ENCODE data around the gene XRCC3.

DNA sequence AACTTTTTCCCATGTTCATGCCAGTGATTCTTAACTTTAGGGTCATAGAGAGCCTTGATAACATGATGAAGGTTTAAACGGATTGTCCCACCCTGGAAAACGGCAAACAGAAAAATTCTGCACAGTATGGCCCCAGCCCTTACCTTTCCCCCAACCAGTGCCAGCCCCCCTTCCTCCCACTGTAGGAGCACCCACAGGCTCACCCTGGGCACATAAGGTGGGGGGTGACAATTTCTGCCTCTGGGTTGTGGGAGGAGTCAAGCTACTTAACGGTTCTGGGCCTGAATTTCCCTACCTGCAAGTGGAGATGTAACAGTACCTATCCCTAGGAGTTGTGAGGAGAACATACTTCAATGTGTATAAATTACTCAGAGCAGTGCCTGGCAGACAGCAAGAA lies 18.0 kb downstream of the XRCC3 start:
- TF ChIP-seq, protein P1, sequence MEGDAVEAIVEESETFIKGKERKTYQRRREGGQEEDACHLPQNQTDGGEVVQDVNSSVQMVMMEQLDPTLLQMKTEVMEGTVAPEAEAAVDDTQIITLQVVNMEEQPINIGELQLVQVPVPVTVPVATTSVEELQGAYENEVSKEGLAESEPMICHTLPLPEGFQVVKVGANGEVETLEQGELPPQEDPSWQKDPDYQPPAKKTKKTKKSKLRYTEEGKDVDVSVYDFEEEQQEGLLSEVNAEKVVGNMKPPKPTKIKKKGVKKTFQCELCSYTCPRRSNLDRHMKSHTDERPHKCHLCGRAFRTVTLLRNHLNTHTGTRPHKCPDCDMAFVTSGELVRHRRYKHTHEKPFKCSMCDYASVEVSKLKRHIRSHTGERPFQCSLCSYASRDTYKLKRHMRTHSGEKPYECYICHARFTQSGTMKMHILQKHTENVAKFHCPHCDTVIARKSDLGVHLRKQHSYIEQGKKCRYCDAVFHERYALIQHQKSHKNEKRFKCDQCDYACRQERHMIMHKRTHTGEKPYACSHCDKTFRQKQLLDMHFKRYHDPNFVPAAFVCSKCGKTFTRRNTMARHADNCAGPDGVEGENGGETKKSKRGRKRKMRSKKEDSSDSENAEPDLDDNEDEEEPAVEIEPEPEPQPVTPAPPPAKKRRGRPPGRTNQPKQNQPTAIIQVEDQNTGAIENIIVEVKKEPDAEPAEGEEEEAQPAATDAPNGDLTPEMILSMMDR (IDR thresholded peaks at IDR 0.05; ENCODE audit: insufficient read depth, low read length, poor library complexity, severe bottlenecking) = no peak
- TF ChIP-seq EZH2phosphoT487 (conservative IDR thresholded peaks at IDR 0.05; ENCODE audit: low read length) = no peak

Data from SU-DHL-6 (cell line).